ENCODE data around the gene LMF2.

- TF ChIP-seq POLR2A (IDR thresholded peaks at IDR 0.05) (no peak), CTCF (IDR thresholded peaks at IDR 0.05) (no peak)
These were observed 10.2 kb upstream of the LMF2 start for GRCh38 chr22:50517495-50518260.

All from esophagus squamous epithelium (tissue), 4 donors.